HepG2 (cell line): ENCODE data around the gene HDAC4. TPM values are rescaled to one million over a fixed set of nuclear protein-coding genes. Genes with fewer than 3 reads are reported as not detected.

Experiments used
- ATAC-seq: fragments of 200-7000 bp; cut with Tn5 transposase; 3 replicates; pipeline ENCODE4 v1.9.1; 2020; ENCODE audit warnings: mild to moderate bottlenecking, moderate library complexity
- BruUV-seq: library from RNA; stranded (reverse); fragments of 400-500 nt; replicated peaks from 2 replicates; lab custom pipeline; 2021; lab: Mats Ljungman, UMichigan
- CTCF ChIA-PET: fragments of 300-600 bp; formaldehyde crosslinking; extraction: SDS; loops from one replicate; lab custom pipeline; 2021; ENCODE audit warnings: low total read pairs, inconsistent platforms, low intra/inter-chr PET ratio; lab: Yijun Ruan, JAX
- POLR2A ChIA-PET: fragments of 350-600 bp; sonication (Branson Sonifier 250); formaldehyde crosslinking; loops from one replicate; lab custom pipeline; 2020; ENCODE audit warnings: antibody characterized with exemption, inconsistent platforms; lab: Yijun Ruan, JAX
- DNase-seq: peaks from one replicate; pipeline ENCODE4 v3.0.0-alpha.2; 2015; ENCODE audit warnings: low spot score
- FAIRE-seq: peaks from 3 replicates; lab custom pipeline; 2011; peaks lifted over from hg19 to GRCh38; lab: Jason Lieb, UNC
- H2AFZ ChIP-seq: one replicate; pipeline ENCODE4 v1.6.1; 2011; ENCODE audit warnings: low read length, inconsistent platforms
- H3K27ac ChIP-seq: fragments of 300-600 bp; 3 replicates; pipeline ENCODE4 v1.8.0; 2011; ENCODE audit warnings: mixed run types, mild to moderate bottlenecking, mixed read lengths, low read length, inconsistent platforms; ENCODE audit not compliant: insufficient read depth; ENCODE audit errors: extremely low read length
- H3K27me3 ChIP-seq, 2 experiments: fragments of 200-600 bp in 1 of 2; 2 replicates in 1 of 2; 3 replicates in 1 of 2; pipeline versions ENCODE4 v1.6.0 to v1.8.0; 2011; ENCODE audit warnings: low read length in 2 of 2, mild to moderate bottlenecking in 2 of 2, moderate library complexity in 2 of 2, inconsistent platforms in 1 of 2; ENCODE audit not compliant: insufficient read depth in 2 of 2, control insufficient read depth in 1 of 2
- H3K36me3 ChIP-seq, 2 experiments: fragments of 200-600 bp in 1 of 2; replicated peaks in 1 of 2; 2 replicates in 1 of 2; 3 replicates in 1 of 2; pipeline versions ENCODE4 v1.5.1 to v1.8.0; 2011; ENCODE audit warnings: low read length in 2 of 2, inconsistent platforms in 1 of 2; ENCODE audit not compliant: insufficient read depth in 2 of 2, control insufficient read depth in 1 of 2
- H3K4me1 ChIP-seq: 2 replicates; pipeline ENCODE4 v1.5.1; 2012; ENCODE audit warnings: low read length, inconsistent platforms; ENCODE audit not compliant: insufficient read depth
- H3K4me2 ChIP-seq: 2 replicates; pipeline ENCODE4 v1.6.0; 2011; ENCODE audit warnings: low read depth, low read length, inconsistent platforms
- H3K4me3 ChIP-seq, 3 experiments: fragments of 200-600 bp in 1 of 3; sonication (generic), shearing (Covaris generic) in 1 of 3; replicated peaks in 1 of 3; 2 replicates each; pipeline ENCODE4 v1.5.1; 2011 to 2016; ENCODE audit warnings: low read length in 3 of 3, inconsistent platforms in 2 of 3, low read depth in 2 of 3, mild to moderate bottlenecking in 2 of 3, control low read depth in 1 of 3, mixed read lengths in 1 of 3; ENCODE audit not compliant: insufficient read depth in 1 of 3
- H3K79me2 ChIP-seq: one replicate; pipeline ENCODE4 v1.6.1; 2011; ENCODE audit warnings: low read length, inconsistent platforms; ENCODE audit not compliant: insufficient read depth
- H3K9ac ChIP-seq: 2 replicates; pipeline ENCODE4 v1.6.0; 2011; ENCODE audit warnings: mild to moderate bottlenecking, low read depth, low read length, inconsistent platforms; ENCODE audit not compliant: insufficient read depth
- H3K9me3 ChIP-seq: 2 replicates; pipeline ENCODE4 v1.5.1; 2012; ENCODE audit warnings: mild to moderate bottlenecking, low read length
- H4K20me1 ChIP-seq: 2 replicates; pipeline ENCODE4 v1.6.0; 2011; ENCODE audit warnings: inconsistent platforms, mild to moderate bottlenecking, low read length, moderate library complexity; ENCODE audit not compliant: insufficient read depth
- AGO2 ChIP-seq: fragments of 200-400 bp; formaldehyde crosslinking; optimal IDR thresholded peaks from 2 replicates; pipeline ENCODE3; 2017; ENCODE audit warnings: mild to moderate bottlenecking, low read depth, low read length, moderate library complexity
- BATF2 ChIP-seq: sonication (generic); formaldehyde crosslinking; IDR thresholded peaks from 2 replicates; pipeline ENCODE4 v1.8.0; 2022; ENCODE audit warnings: mild to moderate bottlenecking, missing genetic modification reagents, moderate library complexity
- FIP1L1 ChIP-seq: fragments of 200-400 bp; formaldehyde crosslinking; IDR thresholded peaks from 2 replicates; pipeline ENCODE4 v1.6.1; 2018; ENCODE audit warnings: low read depth, mild to moderate bottlenecking, low read length, moderate library complexity, borderline replicate concordance; ENCODE audit not compliant: insufficient read depth
- GTF3A ChIP-seq: sonication (generic); formaldehyde crosslinking; conservative IDR thresholded peaks from 2 replicates; pipeline ENCODE4 v1.4.0; 2020; ENCODE audit warnings: mild to moderate bottlenecking, missing genetic modification reagents
- NR1H2 ChIP-seq: sonication (generic); formaldehyde crosslinking; IDR thresholded peaks from 2 replicates; pipeline ENCODE4 v1.8.1; 2022; ENCODE audit warnings: low read depth, missing genetic modification reagents, borderline replicate concordance
- SCMH1 ChIP-seq: sonication (generic); formaldehyde crosslinking; IDR thresholded peaks from 2 replicates; pipeline ENCODE4 v1.9.0; 2021; ENCODE audit warnings: missing genetic modification reagents, mild to moderate bottlenecking, borderline replicate concordance
- ZNF225 ChIP-seq: sonication (generic); formaldehyde crosslinking; IDR thresholded peaks from 2 replicates; pipeline ENCODE4 v1.4.0; 2020; ENCODE audit warnings: mild to moderate bottlenecking, missing genetic modification reagents
- ZNF318 ChIP-seq: sonication (generic); formaldehyde crosslinking; IDR thresholded peaks from 2 replicates; pipeline ENCODE4 v1.4.0; 2020; ENCODE audit warnings: mild to moderate bottlenecking, missing genetic modification reagents
- ZNF441 ChIP-seq: sonication (generic); formaldehyde crosslinking; IDR thresholded peaks from 2 replicates; pipeline ENCODE4 v1.7.0; 2021; ENCODE audit warnings: missing genetic modification reagents, borderline replicate concordance
- WGBS: methylation state at CpG from one replicate; pipeline ENCODE4 v1.1.6; 2017; ENCODE audit warnings: low lambda C conversion rate; 5-methylcytosine and 5-hydroxymethylcytosine counted together
- in situ Hi-C: cut with HindIII; loops from 2 replicates; pipeline ENCODE4 v1.10.0; 2017; ENCODE audit warnings: low pct_unique_long_range_greater_than_20kb; ENCODE audit not compliant: extremely low pct_ligation_motif_present
- intact Hi-C: fragments of 100-400 bp; cut with micrococcal nuclease; formaldehyde crosslinking; loops from one replicate; pipeline ENCODE4 v1.10.0; 2022; ENCODE audit not compliant: unreplicated experiment
- polyA plus RNA-seq, 8 experiments: library from polyadenylated mRNA; depleted of rRNA in 3 of 8; stranded (reverse) in 7 of 8; unstranded in 1 of 8; fragments of >200 nt; fragmentation: Illumina TruSeq in 4 of 8; extraction: Trizol in 4 of 8; gene quantifications; 2 replicates each; pipeline versions ENCODE4 v1.2.1 to v1.2.3, GENCODE V29; 2011 to 2016; ENCODE audit warnings: low read depth in 4 of 8, missing spikeins in 1 of 8, mixed read lengths in 1 of 8; ENCODE audit not compliant: insufficient read depth in 1 of 8
- total RNA-seq, 5 experiments: library from RNA; depleted of rRNA; stranded (reverse); fragments of >200 nt; fragmentation: Illumina TruSeq; extraction: Trizol; gene quantifications; 2 replicates each; pipeline ENCODE4 v1.2.3, GENCODE V29; 2016; ENCODE audit warnings: low read depth in 1 of 5

Gene HDAC4
- total and polyA plus RNA-seq, 2 of the 13 experiments (the other 11 are each of a cell fraction or from before 2014, with no cell fraction given), result 10.1 to 11.5 TPM

- peaks cover 21 to 31% of the 10 kb centered on the region in 2 experiments; a peak in 4 of 5 replicates for H3K36me3 ChIP-seq
- no peaks in the 10 kb centered on the region for H3K4me1 ChIP-seq
- intact Hi-C loops, result no loop called here
- no peaks in the 10 kb centered on the region for H3K27me3 ChIP-seq
- H3K9me3 ChIP-seq, result no peaks in the 10 kb centered on the region
- ChIA-PET CTCF (no interaction called here), POLR2A (no interaction called here)
- H3K9ac ChIP-seq, result no peak overlapping the region
- 97% methylated on average over 25 of the region's 30 CpGs for WGBS
- H2AFZ ChIP-seq, result no peak overlapping the region
- BruUV-seq, result no TSS peak
- FAIRE-seq (no peak), ATAC-seq (no peak)
- no peak overlapping the region for H3K4me3 ChIP-seq
- H4K20me1 ChIP-seq, result 0 out of 2 replicates have a peak, but pooled peaks cover 3% of the 10 kb centered on the region
- no peak overlapping the region for H3K27ac ChIP-seq
- TF ChIP-seq ZNF318 (CRISPR knock-in tag), result no peak
- no peak for TF ChIP-seq ZNF225 (CRISPR knock-in tag)
- TF ChIP-seq GTF3A (CRISPR knock-in tag), result no peak
- no peak for TF ChIP-seq ZNF441
- no peak for TF ChIP-seq SCMH1 (CRISPR knock-in tag)
- no peak for TF ChIP-seq BATF2 (CRISPR knock-in tag)
- no peak for TF ChIP-seq NR1H2 (CRISPR knock-in tag)
- no peak for TF ChIP-seq FIP1L1
- TF ChIP-seq AGO2, result peak; percentile 41
- TF ChIP-seq, all 625 proteins: peak for 1
- in situ Hi-C loops, result no loop called here
- DNase-seq, result no peak
- Histone ChIP-seq H3K79me2 (no peaks in the 10 kb centered on the region), H3K4me2 (no peak overlapping the region)
Observed at GRCh38 chr2:239103125-239104098, 297.4 kb downstream of the HDAC4 start.
